Body of pancreas (tissue), 4 donors: Measurements from ENCODE around the gene ACRBP.

Experiments
- POLR2A ChIP-seq, 3 donors: fragments of 450-650 bp; IDR thresholded peaks; one replicate each; pipeline ENCODE4 v1.6.1; 2016; ENCODE audit warnings: antibody characterized with exemption in 3 of 3, mild to moderate bottlenecking in 2 of 3
- TF ChIP-seq, protein P1 (sequence below), 7 experiments: fragments of 450-650 bp in 4 of 7; fragments of 200-600 bp in 3 of 7; sonication (generic) in 3 of 7; IDR thresholded peaks; one replicate each; pipeline ENCODE4 v1.5.1; 2016 to 2019; ENCODE audit warnings: antibody characterized with exemption in 7 of 7

GRCh38 chr12:6692888-6693287 is 45.7 kb upstream of the ACRBP start:
- TF ChIP-seq, protein P1, sequence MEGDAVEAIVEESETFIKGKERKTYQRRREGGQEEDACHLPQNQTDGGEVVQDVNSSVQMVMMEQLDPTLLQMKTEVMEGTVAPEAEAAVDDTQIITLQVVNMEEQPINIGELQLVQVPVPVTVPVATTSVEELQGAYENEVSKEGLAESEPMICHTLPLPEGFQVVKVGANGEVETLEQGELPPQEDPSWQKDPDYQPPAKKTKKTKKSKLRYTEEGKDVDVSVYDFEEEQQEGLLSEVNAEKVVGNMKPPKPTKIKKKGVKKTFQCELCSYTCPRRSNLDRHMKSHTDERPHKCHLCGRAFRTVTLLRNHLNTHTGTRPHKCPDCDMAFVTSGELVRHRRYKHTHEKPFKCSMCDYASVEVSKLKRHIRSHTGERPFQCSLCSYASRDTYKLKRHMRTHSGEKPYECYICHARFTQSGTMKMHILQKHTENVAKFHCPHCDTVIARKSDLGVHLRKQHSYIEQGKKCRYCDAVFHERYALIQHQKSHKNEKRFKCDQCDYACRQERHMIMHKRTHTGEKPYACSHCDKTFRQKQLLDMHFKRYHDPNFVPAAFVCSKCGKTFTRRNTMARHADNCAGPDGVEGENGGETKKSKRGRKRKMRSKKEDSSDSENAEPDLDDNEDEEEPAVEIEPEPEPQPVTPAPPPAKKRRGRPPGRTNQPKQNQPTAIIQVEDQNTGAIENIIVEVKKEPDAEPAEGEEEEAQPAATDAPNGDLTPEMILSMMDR (IDR thresholded peaks at IDR 0.05) = no peak
- TF ChIP-seq POLR2A (IDR thresholded peaks at IDR 0.05) = no peak
